Keratinocyte (primary cell): ENCODE results near the gene PRR9.

Experiments
- CTCF ChIP-seq, 3 experiments: IDR thresholded peaks in 1 of 3; conservative IDR thresholded peaks in 1 of 3; optimal IDR thresholded peaks in 1 of 3; 2 replicates in 2 of 3; 3 replicates in 1 of 3; pipeline versions ENCODE3 to v1.5.1; 2011; ENCODE audit warnings: low read length in 3 of 3, mild to moderate bottlenecking in 3 of 3, moderate library complexity in 2 of 3, control low read depth in 1 of 3, inconsistent platforms in 1 of 3; ENCODE audit not compliant: insufficient read depth in 2 of 3; ENCODE audit errors: extremely low read depth in 1 of 3
- EZH2 ChIP-seq: IDR thresholded peaks from one replicate; pipeline ENCODE4 v1.6.1; 2012; ENCODE audit warnings: inconsistent platforms, mild to moderate bottlenecking, low read length, moderate library complexity

DNA sequence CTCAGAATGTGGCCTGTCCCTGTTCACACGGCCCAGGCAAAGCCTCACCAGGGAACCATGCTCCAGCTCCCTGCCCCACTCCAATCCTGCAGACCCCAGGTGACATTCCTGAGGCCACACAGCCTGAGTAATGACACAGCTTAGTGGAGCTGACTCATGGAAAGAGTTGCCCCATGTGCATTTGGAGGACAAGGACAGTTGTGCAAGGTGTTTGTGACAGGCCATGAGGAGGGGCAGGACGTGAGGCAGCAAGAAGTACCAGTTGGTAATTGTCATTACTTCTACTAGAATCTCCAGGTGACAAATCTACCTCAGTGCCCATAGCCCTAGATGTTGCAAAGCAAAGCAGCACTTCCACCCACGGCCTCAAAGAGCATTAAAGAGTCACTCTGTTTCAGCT, 15.2 kb downstream of the PRR9 start:
- TF ChIP-seq CTCF (optimal IDR thresholded peaks at IDR 0.05 in 1 of 3, IDR thresholded peaks at IDR 0.05 in 1 of 3, conservative IDR thresholded peaks at IDR 0.05 in 1 of 3; ENCODE audit: extremely low read depth in 1 of 3, insufficient read depth in 2 of 3, low read length in 3 of 3) (no peak), EZH2 (no peak)
